HL-60 (cell line): ENCODE data around the gene KRTAP5-3.
"Not testable (repeated sequence)": the region's sequence is repeated elsewhere in the genome, so short reads cannot be mapped to it uniquely, and the experiment has no call there.

Experiments used
- CTCF ChIP-seq: IDR thresholded peaks from one replicate; pipeline ENCODE4 v1.5.1; 2011; ENCODE audit warnings: low read length, control low read depth, inconsistent platforms; ENCODE audit not compliant: insufficient read depth
- GABPA ChIP-seq: IDR thresholded peaks from 2 replicates; pipeline ENCODE4 v1.6.1; 2012; ENCODE audit warnings: low read depth
- POLR2AphosphoS5 ChIP-seq: IDR thresholded peaks from 2 replicates; pipeline ENCODE4 v1.6.1; 2012; ENCODE audit warnings: low read depth
- REST ChIP-seq: IDR thresholded peaks from 2 replicates; pipeline ENCODE4 v1.6.1; 2012; ENCODE audit warnings: low read depth; ENCODE audit not compliant: insufficient replicate concordance
- SPI1 ChIP-seq: IDR thresholded peaks from 2 replicates; pipeline ENCODE4 v1.6.1; 2012; ENCODE audit warnings: low read depth, mild to moderate bottlenecking, borderline replicate concordance

DNA sequence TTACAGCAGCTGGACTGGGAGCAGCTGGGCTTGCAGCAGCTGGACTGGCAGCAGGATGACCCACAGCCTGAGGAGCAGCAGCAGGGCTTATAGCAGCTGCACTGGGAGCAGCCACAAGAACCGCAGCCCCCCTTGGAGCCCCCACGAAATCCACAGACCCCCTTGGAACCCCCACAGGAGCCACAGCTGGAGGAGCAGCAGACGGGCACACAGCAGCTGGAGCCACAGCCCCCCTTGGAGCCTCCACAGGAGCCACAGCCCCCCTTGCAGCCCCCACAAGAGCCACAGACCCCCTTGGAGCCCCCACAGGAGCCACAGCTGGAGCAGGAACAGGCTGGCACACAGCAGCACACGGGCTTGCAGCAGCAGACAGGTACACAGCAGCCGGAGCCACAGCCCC, 362 bp downstream of the KRTAP5-3 start:
- not testable (repeated sequence) for TF ChIP-seq REST, CTCF, POLR2AphosphoS5, GABPA, SPI1
